ENCODE data around the gene PFN1. TPM values are rescaled to one million over a fixed set of nuclear protein-coding genes. Genes with fewer than 3 reads are reported as not detected.

The PFN1 gene
- total RNA-seq, 1 donor from 2014 or later, result 1,346 TPM

DNA sequence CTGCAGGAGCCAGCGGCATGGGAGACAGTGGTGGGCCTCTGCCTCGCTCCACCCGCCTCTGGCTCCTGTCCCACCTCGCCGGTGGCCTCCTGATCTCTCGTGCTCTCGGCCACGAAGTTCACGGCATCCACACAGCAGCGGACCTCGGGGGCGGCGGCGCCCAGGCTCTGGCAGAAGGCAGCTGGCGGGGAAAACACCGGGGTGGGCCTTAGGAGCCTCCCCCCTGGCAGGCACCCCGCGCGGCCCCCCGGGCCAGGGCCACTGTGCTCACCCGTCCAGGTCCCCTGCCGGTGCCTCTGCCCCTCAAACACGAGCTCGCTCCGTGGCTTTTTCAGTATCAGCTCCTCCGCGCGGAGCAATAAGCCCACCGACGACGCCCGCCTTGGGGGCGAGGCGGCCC is 49.4 kb downstream of the PFN1 start:
- H3K27me3 ChIP-seq (ENCODE audit: insufficient read depth, low read length), result peaks cover 2% of the 10 kb centered on the region
- TF ChIP-seq EZH2 (IDR thresholded peaks at IDR 0.05; ENCODE audit: insufficient read depth, low read length), result no peak
- TF ChIP-seq, protein P1, sequence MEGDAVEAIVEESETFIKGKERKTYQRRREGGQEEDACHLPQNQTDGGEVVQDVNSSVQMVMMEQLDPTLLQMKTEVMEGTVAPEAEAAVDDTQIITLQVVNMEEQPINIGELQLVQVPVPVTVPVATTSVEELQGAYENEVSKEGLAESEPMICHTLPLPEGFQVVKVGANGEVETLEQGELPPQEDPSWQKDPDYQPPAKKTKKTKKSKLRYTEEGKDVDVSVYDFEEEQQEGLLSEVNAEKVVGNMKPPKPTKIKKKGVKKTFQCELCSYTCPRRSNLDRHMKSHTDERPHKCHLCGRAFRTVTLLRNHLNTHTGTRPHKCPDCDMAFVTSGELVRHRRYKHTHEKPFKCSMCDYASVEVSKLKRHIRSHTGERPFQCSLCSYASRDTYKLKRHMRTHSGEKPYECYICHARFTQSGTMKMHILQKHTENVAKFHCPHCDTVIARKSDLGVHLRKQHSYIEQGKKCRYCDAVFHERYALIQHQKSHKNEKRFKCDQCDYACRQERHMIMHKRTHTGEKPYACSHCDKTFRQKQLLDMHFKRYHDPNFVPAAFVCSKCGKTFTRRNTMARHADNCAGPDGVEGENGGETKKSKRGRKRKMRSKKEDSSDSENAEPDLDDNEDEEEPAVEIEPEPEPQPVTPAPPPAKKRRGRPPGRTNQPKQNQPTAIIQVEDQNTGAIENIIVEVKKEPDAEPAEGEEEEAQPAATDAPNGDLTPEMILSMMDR (IDR thresholded peaks at IDR 0.05; ENCODE audit: insufficient read depth, low read depth, low read length), result no peak
- Mint-ChIP-seq H3K27me3 (ENCODE audit: low read depth, unreplicated experiment) (no peaks in the 10 kb centered on the region), H3K27ac (ENCODE audit: unreplicated experiment) (no peak overlapping the region), H3K4me3 (ENCODE audit: unreplicated experiment) (no peak overlapping the region), H3K4me1 (ENCODE audit: low read depth, unreplicated experiment) (no peaks in the 10 kb centered on the region), H3K36me3 (ENCODE audit: low read depth, unreplicated experiment) (peaks cover 22% of the 10 kb centered on the region), H3K9me3 (ENCODE audit: unreplicated experiment) (no peaks in the 10 kb centered on the region)
- FAIRE-seq (no peak), DNase-seq (ENCODE audit: low read depth) (no peak)
- H3K79me2 ChIP-seq (ENCODE audit: insufficient read depth, low read length), result no peaks in the 10 kb centered on the region
- H3K9ac ChIP-seq (ENCODE audit: low read length), result peak overlapping the region; percentile 67
- peak overlapping the region; percentile 34 for H2AFZ ChIP-seq (ENCODE audit: low read depth, low read length)
- peaks cover 12% of the 10 kb centered on the region for H3K36me3 ChIP-seq (ENCODE audit: insufficient read depth, low read length)
- peaks cover 6% of the 10 kb centered on the region for H3K4me1 ChIP-seq (ENCODE audit: insufficient read depth, low read length)
- H3K4me3 ChIP-seq (ENCODE audit: insufficient read depth, low read depth, low read length), result peak overlapping the region; percentile 53
- peak overlapping the region; percentile 78 for H3K4me2 ChIP-seq (ENCODE audit: low read length)
- H4K20me1 ChIP-seq (ENCODE audit: insufficient read depth, low read length), result peaks cover 7% of the 10 kb centered on the region
- H3K9me3 ChIP-seq (ENCODE audit: insufficient read depth, low read depth, low read length), result no peaks in the 10 kb centered on the region
- H3K27ac ChIP-seq (ENCODE audit: low read depth, low read length), result no peak overlapping the region

DNA sequence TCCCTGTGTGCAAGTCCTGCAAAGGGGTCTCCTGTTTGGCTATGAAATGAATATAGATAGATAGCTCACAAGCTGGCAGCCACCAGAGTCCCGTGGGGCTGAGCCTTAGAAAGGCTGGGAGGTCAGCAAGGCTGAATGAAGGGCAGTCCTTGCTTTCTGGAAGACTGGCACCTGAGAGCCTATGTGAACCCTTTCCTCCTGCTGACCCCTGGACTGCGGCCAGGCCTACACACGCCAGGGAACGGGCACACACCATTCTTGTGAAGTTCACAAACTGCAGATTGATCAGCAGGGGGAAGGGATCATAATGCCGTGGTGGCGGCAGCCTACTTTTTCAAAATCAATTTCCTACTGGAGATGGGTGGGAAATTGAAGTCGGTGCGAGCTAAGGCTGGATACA is 50.0 kb downstream of the PFN1 start:
- Histone ChIP-seq H3K4me1 (ENCODE audit: insufficient read depth, low read length) (peaks cover 6% of the 10 kb centered on the region), H3K4me3 (ENCODE audit: insufficient read depth, low read depth, low read length) (no peak overlapping the region), H3K79me2 (ENCODE audit: insufficient read depth, low read length) (no peaks in the 10 kb centered on the region), H3K36me3 (ENCODE audit: insufficient read depth, low read length) (peaks cover 12% of the 10 kb centered on the region), H3K27ac (ENCODE audit: low read depth, low read length) (no peak overlapping the region), H3K4me2 (ENCODE audit: low read length) (peak overlapping the region; percentile 78), H3K27me3 (ENCODE audit: insufficient read depth, low read length) (peaks cover 2% of the 10 kb centered on the region), H3K9ac (ENCODE audit: low read length) (no peak overlapping the region), H2AFZ (ENCODE audit: low read depth, low read length) (no peak overlapping the region), H4K20me1 (ENCODE audit: insufficient read depth, low read length) (peaks cover 7% of the 10 kb centered on the region), H3K9me3 (ENCODE audit: insufficient read depth, low read depth, low read length) (no peaks in the 10 kb centered on the region)
- DNase-seq (ENCODE audit: low read depth), result no peak
- Mint-ChIP-seq H3K36me3 (ENCODE audit: low read depth, unreplicated experiment) (peaks cover 22% of the 10 kb centered on the region), H3K4me3 (ENCODE audit: unreplicated experiment) (no peak overlapping the region), H3K9me3 (ENCODE audit: unreplicated experiment) (no peaks in the 10 kb centered on the region), H3K27me3 (ENCODE audit: low read depth, unreplicated experiment) (no peaks in the 10 kb centered on the region), H3K4me1 (ENCODE audit: low read depth, unreplicated experiment) (no peaks in the 10 kb centered on the region), H3K27ac (ENCODE audit: unreplicated experiment) (no peak overlapping the region)
- TF ChIP-seq, protein P1 (IDR thresholded peaks at IDR 0.05; ENCODE audit: insufficient read depth, low read depth, low read length), result no peak
- no peak for TF ChIP-seq EZH2 (IDR thresholded peaks at IDR 0.05; ENCODE audit: insufficient read depth, low read length)
- no peak for FAIRE-seq

DNA sequence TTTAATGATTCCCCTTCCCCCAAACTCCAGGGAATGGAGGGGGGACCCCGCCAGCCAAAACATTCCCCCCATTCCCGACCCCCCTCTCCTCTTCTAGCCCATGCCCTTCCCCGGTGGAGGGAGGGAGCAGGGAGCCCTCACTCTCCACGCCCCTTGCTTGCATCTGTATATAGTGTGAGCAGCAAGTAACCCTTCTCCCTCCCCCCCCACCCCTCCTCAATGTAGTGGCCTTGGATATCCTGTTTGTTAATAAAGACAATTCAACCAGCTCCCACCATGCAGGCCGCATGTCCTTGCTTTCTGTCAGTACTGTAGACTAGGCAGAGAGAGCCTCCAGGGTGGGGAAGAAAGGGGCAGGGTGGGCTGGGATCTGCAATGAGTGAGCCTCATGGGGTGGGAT is 50.5 kb downstream of the PFN1 start:
- Histone ChIP-seq H4K20me1 (ENCODE audit: insufficient read depth, low read length) (peaks cover 5% of the 10 kb centered on the region), H3K4me1 (ENCODE audit: insufficient read depth, low read length) (peaks cover 6% of the 10 kb centered on the region), H3K27me3 (ENCODE audit: insufficient read depth, low read length) (peaks cover 2% of the 10 kb centered on the region), H3K4me2 (ENCODE audit: low read length) (no peak overlapping the region), H3K27ac (ENCODE audit: low read depth, low read length) (no peak overlapping the region), H3K9ac (ENCODE audit: low read length) (no peak overlapping the region), H3K4me3 (ENCODE audit: insufficient read depth, low read depth, low read length) (no peak overlapping the region), H3K36me3 (ENCODE audit: insufficient read depth, low read length) (peaks cover 12% of the 10 kb centered on the region), H3K79me2 (ENCODE audit: insufficient read depth, low read length) (no peaks in the 10 kb centered on the region), H3K9me3 (ENCODE audit: insufficient read depth, low read depth, low read length) (no peaks in the 10 kb centered on the region), H2AFZ (ENCODE audit: low read depth, low read length) (no peak overlapping the region)
- Mint-ChIP-seq H3K27me3 (ENCODE audit: low read depth, unreplicated experiment) (no peaks in the 10 kb centered on the region), H3K36me3 (ENCODE audit: low read depth, unreplicated experiment) (peaks cover 22% of the 10 kb centered on the region), H3K27ac (ENCODE audit: unreplicated experiment) (no peak overlapping the region), H3K4me3 (ENCODE audit: unreplicated experiment) (no peak overlapping the region), H3K9me3 (ENCODE audit: unreplicated experiment) (no peaks in the 10 kb centered on the region), H3K4me1 (ENCODE audit: low read depth, unreplicated experiment) (no peaks in the 10 kb centered on the region)
- no peak for DNase-seq (ENCODE audit: low read depth)
- TF ChIP-seq, protein P1 (IDR thresholded peaks at IDR 0.05; ENCODE audit: insufficient read depth, low read depth, low read length), result no peak
- TF ChIP-seq EZH2 (IDR thresholded peaks at IDR 0.05; ENCODE audit: insufficient read depth, low read length), result no peak
- no peak for FAIRE-seq
